ENCODE results near the gene FAM81A.

The FAM81A gene

DNA sequence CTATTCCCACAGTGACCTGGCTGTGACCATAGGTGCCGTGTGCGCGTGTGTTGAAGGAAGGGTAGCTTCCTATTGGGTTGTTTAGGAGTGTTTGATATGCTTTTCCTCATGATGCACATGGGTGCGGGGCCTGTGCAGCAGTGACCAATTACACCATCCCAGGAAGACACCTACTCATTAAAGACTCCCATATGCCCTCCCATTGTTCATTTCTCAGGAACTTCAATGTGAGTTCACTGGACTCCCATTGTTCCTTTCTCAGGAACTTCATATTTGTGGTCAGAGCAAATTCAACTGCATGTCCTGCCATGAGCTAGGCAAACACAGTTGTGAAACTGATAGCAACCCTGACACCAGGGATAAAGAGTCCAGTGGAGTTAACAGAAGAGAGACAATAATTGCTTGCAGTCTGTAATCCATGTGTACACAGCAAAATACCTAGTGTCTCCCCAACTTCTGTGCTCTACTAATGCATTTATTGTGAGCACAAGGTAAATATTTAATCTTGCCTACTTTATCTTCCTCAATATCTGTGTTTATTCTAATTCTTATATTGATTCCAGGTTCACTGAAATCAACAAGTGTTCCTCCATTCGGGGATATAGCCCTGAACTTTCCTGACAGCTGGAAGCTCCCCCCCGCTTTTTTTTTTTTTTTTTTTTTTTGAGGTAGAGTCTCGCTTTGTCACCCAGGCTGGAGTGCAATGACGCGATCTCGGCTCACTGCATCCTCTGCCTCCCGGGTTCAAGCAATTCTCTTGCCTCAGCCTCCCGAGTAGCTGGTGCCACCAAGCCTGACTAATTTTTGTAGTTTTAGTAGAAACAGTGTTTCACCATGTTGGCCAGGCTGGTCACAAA, 116.1 kb downstream of the FAM81A start:
- TF ChIP-seq, protein P1, sequence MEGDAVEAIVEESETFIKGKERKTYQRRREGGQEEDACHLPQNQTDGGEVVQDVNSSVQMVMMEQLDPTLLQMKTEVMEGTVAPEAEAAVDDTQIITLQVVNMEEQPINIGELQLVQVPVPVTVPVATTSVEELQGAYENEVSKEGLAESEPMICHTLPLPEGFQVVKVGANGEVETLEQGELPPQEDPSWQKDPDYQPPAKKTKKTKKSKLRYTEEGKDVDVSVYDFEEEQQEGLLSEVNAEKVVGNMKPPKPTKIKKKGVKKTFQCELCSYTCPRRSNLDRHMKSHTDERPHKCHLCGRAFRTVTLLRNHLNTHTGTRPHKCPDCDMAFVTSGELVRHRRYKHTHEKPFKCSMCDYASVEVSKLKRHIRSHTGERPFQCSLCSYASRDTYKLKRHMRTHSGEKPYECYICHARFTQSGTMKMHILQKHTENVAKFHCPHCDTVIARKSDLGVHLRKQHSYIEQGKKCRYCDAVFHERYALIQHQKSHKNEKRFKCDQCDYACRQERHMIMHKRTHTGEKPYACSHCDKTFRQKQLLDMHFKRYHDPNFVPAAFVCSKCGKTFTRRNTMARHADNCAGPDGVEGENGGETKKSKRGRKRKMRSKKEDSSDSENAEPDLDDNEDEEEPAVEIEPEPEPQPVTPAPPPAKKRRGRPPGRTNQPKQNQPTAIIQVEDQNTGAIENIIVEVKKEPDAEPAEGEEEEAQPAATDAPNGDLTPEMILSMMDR (IDR thresholded peaks at IDR 0.05; ENCODE audit: low read depth, low read length, missing control alignments), result no peak
- no peak overlapping the region for H3K4me3 ChIP-seq (ENCODE audit: low read depth, low read length)
- peak; percentile 67 for DNase-seq (ENCODE audit: low read depth)
- in situ Hi-C loops (cut with HindIII; ENCODE audit: low sequenced_read_pairs), result no loop called here

DNA sequence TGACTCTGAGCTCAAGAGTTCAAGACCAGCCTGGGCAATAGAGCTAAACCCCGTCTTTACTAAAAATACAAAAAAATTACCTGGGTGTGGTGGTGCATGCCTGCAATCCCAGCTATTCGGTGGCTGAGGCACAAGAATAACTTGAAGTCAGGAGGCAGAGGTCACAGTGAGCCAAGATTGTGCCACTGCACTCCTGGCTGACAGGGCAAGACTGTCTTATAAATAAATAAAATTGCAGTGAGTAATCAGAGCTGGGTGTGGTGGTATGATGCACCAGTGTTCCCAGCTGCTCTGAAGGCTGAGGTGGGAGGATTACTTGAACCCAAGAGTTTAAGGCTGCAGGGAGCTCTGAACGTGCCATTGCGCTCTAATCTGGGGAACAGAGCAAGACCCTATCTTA, 117.7 kb downstream of the FAM81A start:
- no peak overlapping the region for H3K4me3 ChIP-seq (ENCODE audit: low read depth, low read length)
- in situ Hi-C loops (cut with HindIII; ENCODE audit: low sequenced_read_pairs), result no loop called here
- DNase-seq (ENCODE audit: low read depth), result no peak
- TF ChIP-seq, protein P1 (IDR thresholded peaks at IDR 0.05; ENCODE audit: low read depth, low read length, missing control alignments), result no peak

DNA sequence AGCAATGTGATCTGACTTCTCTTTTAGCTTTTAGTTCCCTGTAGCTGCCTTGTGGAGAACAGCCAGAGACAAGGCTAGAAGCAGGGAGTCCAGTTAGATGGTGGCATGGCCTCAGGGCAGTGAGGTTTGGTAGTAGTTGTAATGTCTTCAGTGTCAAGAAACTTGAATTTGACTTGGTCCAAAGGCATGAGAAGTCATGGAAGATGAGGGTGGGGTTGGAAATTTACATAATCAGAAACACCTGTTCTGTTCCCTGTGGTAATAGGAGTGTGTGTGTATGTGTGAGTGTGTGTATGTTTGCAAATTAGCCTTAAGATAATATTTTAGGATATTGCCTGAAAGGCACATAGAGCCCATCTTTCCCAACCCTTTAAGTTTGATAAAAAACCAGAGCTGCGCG, 118.4 kb downstream of the FAM81A start:
- no peak for DNase-seq (ENCODE audit: low read depth)
- no peak overlapping the region for H3K4me3 ChIP-seq (ENCODE audit: low read depth, low read length)
- TF ChIP-seq, protein P1 (IDR thresholded peaks at IDR 0.05; ENCODE audit: low read depth, low read length, missing control alignments), result no peak
- in situ Hi-C loops (cut with HindIII; ENCODE audit: low sequenced_read_pairs), result no loop called here

DNA sequence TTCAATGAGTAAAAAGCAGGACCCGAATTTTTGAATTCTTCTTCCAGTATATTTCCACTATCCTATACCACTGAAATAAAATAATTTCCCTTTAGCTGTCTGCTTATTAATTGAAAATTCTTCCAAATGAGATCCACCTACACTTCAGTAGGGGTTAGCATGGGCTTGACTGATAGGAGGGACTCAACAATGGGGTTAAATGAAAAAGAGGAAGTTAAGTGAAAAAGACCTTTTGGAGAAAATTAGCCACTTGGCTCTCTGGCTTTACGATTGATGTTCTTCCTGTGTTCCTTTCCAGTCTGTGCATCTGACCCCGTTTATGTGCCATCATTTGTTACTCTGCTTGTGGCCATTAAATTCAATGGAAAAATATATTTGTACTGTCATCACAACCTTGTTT, 119.6 kb downstream of the FAM81A start:
- TF ChIP-seq, protein P1 (IDR thresholded peaks at IDR 0.05; ENCODE audit: low read depth, low read length, missing control alignments), result no peak
- in situ Hi-C loops (cut with HindIII; ENCODE audit: low sequenced_read_pairs), result no loop called here
- H3K4me3 ChIP-seq (ENCODE audit: low read depth, low read length), result no peak overlapping the region
- no peak for DNase-seq (ENCODE audit: low read depth)

DNA sequence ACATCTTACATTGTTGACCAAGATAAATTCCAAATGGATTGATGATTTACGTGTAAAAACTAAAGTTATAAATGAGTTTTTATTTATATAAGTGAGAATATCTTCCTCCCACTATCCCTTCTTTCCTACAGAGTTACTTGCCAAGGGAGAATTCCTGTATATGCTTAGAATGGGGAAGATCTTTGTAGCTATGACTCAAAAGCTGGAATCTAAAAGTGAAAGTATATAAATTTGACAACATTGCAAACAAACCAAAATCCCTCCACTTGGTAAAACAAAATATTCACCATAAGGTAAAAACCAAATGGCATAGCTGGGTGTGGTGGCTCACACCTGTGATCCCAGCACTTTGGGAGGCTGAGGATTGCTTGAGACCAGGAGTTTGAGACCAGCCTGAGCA, 120.9 kb downstream of the FAM81A start:
- H3K4me3 ChIP-seq (ENCODE audit: low read depth, low read length), result no peak overlapping the region
- TF ChIP-seq, protein P1 (IDR thresholded peaks at IDR 0.05; ENCODE audit: low read depth, low read length, missing control alignments), result no peak
- in situ Hi-C loops (cut with HindIII; ENCODE audit: low sequenced_read_pairs), result no loop called here
- no peak for DNase-seq (ENCODE audit: low read depth)

DNA sequence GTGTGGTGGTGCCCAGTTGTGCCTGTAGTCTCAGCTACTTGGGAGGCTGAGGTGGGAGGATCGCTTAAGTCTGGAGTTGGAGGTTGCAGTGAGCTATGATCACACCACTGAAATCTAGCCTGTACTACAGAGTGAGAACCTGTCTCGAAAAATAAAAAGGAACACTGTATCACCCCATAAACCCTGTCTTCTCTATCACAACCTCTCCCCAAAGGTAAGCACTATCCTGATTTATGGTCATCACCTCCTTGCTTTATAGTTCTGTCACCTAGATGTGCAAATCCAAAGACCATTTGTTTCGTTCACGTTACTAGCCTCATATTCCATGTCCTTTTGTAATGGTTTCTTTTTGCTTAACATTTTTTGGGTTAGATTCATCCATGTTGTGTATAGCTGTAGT, 123.6 kb downstream of the FAM81A start:
- in situ Hi-C loops (cut with HindIII; ENCODE audit: low sequenced_read_pairs), result no loop called here
- no peak for DNase-seq (ENCODE audit: low read depth)
- no peak overlapping the region for H3K4me3 ChIP-seq (ENCODE audit: low read depth, low read length)
- TF ChIP-seq, protein P1 (IDR thresholded peaks at IDR 0.05; ENCODE audit: low read depth, low read length, missing control alignments), result no peak

Data from astrocyte of the cerebellum (primary cell).